HG03159 (cell line): Measurements from ENCODE around the gene KRT13.

Source experiments
- ATAC-seq: cut with Tn5 transposase; IDR thresholded peaks from one replicate; pipeline ENCODE4 v1.9.1; 2021; ENCODE audit warnings: mild to moderate bottlenecking, moderate library complexity; ENCODE audit not compliant: unreplicated experiment

KRT13 gene

DNA sequence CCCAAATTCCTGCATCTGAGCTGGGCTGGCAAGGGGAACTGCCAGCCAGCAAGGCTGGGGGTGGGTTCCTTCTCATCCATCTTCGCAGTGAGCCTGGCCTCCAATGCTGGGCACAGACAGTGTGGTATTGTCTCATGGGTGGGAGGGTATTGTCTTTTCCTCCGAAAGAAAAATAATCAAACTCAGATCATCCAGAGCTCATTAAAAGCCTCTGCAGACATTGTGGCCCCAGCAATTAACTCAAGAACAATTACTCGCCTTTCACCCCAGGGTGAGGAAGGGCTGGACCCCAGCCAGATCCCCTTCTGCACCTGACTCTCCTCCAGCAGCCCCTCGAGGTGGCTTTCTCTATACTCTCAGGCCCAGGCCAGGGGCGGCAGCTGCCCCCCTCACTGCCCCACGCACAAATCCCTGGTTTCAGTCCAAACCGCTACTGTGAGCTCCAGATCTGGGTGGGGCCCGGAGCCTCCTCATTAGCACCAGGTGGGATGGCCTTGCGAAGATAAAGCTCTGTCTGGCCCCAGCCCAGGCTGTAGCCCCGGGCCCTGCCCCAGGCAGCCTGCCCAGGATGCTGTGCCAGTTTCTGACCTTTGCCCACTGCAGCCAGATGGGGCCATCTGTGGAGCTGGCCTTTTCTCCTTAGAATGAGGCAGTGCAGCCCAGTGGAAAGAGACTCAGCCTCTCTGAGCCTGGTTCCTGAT lies 15.6 kb upstream of the KRT13 start:
- ATAC-seq: no peak

GRCh38 chr17:41519501-41520224 lies 14.3 kb upstream of the KRT13 start:
- no peak for ATAC-seq

GRCh38 chr17:41518789-41519449 lies 13.5 kb upstream of the KRT13 start, which contains the start of gene KRT15:
KRT15 (minus strand) TSS chr17:41518890; CDS start chr17:41518827, 63 bp downstream.
- ATAC-seq: no peak

GRCh38 chr17:41518031-41518430 lies 12.6 kb upstream of the KRT13 start:
- no peak for ATAC-seq

DNA sequence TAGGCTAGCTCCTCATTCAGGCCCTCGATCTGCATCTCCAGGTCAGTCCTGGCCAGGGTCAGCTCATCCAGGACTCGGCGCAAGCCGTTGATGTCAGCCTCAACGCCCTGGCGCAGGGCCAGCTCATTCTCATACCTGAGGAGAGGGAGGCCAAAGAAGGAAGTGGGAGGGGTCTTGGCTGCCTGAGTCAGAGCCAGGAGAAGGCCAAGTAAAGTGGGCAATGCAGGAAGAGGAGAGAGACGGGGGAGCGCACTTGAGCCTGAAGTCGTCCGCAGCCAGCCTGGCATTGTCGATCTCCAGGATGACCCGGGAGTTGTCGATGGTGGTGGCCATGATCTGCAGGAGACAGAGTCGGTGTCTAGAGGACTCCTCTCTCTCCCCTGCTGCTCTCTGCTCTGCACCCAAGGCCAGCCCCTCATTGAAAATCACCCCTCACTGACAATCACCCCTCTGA lies 11.4 kb upstream of the KRT13 start:
- no peak for ATAC-seq

- ATAC-seq: no peak
These were observed 10.9 kb upstream of the KRT13 start for GRCh38 chr17:41516147-41516829.

DNA sequence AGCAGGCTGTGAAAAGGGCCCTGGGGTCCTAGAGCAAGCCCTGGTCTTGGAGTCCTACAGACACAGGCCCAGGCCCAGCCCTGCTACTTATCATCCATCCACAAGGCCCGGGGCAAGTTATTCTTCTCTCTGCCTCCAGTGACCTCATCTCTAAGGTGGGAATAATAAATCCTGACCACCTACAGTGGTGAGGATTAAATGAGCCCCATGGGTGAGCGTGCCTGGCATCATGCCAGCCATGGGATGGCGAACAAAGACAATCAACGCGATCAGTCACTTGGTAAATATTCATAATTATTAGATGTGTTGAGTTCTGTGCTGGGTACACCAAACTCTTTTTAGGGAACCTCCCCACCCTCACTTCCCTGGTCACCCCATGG lies 7.7 kb upstream of the KRT13 start:
- no peak for ATAC-seq

DNA sequence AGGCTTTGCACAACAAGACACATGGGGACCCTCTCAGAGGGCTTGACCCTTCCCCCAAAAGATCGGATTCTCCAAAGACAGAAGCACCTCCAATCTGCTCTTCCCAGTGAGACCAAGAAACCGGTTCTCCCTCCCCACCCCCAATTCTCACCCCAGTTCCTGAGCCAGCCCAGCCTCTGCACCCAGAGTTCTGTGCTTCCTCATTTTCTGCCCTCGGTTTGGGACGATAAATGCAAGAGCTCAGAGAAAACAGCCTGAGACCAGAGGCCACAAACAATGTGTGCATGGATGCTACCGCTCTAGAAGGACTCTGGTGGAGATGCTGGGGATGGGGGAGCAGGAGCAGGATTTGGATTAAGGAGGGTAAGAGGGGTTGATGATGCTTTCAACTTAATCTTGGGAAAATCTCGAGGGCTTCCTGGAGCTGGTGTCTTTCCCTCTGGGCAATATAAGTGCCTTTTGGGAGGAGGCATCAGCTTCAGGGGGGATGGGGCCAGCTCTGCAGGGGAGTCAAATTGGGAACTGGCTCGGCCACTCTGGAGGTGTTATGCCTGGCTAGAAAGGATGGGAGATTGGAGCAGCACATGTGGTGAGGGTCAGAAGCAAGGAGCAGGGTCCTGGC lies 7.2 kb upstream of the KRT13 start:
- ATAC-seq: no peak

GRCh38 chr17:41511716-41512115 lies 6.3 kb upstream of the KRT13 start:
- no peak for ATAC-seq

DNA sequence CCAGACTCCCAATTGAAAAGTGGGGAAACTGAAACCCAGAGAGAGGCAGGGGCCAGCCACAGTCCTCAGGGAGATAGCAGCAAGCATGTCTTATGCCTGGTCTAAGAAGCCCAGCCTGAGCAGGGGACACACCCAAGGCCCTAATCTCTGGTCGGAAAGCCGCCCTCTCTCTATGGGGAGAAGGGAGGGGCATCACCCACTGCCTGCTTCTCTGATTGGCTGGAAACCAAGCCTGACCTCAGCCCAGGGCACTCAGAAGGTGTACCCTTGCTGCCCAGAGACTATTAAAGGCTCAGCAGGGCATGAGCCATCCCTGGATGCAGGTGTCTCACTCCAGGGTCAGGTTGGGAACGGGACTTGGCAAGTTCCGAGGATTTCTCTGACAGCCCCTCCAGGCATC lies 5.7 kb upstream of the KRT13 start:
- ATAC-seq: no peak

GRCh38 chr17:41510251-41511065 lies 5.0 kb upstream of the KRT13 start:
- ATAC-seq: no peak

- ATAC-seq: no peak
These were observed 2.0 kb upstream of the KRT13 start for GRCh38 chr17:41507315-41507880.

- no peak for ATAC-seq
These were observed 676 bp upstream of the KRT13 start for GRCh38 chr17:41505809-41506767.

DNA sequence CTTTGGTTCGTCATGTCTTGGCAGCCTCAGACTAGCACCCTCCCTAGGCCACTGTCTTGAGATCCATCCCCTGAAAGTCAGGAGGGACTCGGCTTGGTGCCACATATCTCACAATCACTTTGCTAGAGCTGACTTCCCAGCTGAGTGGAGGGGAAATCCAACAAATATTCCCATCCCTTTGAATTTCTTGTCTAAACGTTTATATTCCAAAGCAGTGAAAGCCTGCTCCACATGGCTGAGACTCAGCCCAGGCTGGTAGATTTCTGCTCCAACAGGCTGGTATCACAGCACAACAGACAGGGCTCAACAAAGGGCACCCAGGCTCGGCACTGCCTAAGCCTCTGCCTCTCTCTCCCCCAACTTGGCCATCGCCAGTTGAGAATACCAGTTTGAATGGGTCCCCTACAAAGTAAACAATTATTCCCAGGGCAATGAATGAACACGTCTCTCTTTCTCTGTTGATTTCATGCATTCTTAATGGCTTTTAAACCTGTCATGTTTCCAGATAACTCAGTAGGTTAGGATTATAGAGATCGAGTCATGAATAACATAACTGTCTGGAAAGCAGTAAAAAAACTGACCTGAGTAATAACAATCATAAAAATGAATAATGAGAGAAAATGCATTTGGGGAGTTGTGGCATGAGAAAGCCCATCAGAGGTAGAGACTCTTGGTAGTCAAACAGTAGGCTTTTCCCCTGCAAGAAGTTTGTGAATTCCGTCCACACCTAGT lies 1.0 kb downstream of the KRT13 start:
- no peak for ATAC-seq

- no peak for ATAC-seq
These were observed 2.2 kb downstream of the KRT13 start for GRCh38 chr17:41503202-41503601.

GRCh38 chr17:41500131-41500911 lies 5.1 kb downstream of the KRT13 start:
- ATAC-seq: no peak

DNA sequence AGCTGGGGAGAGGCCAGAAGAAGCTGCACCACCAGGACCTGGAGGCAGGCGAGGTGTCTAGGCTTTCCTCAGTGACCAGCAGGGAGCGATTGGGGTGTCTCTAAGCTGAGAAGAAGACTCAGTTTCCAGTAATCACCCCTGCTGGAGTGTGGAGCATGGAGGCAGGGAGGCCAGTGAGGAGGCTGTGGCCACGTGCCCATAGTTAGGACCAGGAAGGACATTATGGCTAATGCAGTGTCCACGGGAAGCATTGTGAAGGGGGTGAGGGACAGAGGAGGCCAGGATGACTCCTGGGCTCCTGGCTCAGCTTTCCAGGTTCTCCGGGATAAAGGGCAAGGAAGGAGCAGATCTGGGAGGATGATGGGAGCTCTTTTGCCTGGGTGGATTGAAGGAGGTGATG lies 5.7 kb downstream of the KRT13 start:
- ATAC-seq: no peak
